ENCODE results near the gene FOSL1.
"Not testable (repeated sequence)": the region's sequence is repeated elsewhere in the genome, so short reads cannot be mapped to it uniquely, and the experiment has no call there.

Gene FOSL1

DNA sequence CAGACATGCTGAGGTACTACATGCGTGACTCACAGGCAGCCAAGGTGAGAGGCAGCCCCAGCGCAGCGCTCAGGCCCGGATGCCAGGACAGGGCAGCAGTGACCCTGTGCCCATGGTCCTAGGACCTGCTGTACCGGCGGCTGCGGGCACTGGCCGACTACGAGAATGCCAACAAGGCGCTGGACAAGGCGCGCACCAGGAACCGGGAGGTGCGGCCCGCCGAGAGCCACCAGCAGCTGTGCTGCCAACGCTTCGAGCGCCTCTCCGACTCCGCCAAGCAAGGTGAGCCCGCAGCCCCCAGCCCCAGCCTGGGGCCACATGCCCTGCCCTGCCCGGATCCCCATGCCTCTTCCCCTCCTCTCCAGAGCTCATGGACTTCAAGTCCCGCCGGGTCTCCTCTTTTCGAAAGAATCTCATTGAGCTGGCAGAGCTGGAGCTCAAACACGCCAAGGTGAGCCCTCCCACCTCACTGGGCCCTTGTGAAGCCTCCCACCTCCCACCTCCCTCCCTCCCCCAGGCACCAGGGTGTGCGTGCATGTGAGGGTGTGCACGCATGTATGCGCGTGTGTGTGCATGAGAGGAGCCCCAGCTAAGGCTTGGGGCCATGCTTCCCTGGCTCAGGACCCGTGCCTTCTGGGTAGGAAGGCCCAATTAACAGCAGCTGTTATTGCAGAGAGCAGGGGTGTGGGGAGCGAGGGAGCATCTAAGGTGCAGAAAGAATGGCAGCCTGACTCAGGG is 47.5 kb downstream of the FOSL1 start:
- DNase-seq (ENCODE audit: low read depth): no peak

DNA sequence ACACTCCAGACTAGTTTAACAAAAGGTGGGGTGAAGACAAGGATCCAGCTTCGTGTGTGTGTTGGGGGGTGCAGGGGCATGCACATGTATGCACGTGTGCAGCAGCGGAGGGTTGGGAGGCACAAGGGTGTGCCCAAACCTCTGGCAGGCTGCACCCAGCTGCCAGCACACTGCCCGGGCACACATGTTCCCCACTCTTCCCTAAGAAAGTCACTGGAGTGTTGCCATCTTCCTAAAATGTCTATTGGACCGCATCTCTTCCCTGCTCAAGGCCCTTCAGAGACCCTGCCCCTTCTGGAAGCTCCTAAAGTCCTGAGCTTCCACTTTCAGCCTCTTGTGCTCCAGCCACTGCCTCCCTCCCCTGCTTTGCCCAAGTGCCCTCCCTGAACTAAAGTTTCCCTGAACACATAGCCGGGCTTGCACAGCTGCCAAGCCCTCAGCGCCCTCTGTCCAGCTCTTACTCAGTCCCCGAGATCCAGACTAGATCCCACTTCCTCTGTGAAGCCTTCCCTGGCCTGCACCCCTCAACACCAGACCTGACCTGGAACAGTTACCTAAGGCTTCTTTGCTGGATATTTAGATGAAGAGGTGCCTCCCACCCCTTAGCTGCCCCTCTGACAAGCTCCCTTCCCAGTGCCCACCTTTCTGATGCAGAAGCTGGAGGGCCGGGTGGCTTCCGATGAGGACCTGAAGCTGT is 48.2 kb downstream of the FOSL1 start:
- no peak for DNase-seq (ENCODE audit: low read depth)

DNA sequence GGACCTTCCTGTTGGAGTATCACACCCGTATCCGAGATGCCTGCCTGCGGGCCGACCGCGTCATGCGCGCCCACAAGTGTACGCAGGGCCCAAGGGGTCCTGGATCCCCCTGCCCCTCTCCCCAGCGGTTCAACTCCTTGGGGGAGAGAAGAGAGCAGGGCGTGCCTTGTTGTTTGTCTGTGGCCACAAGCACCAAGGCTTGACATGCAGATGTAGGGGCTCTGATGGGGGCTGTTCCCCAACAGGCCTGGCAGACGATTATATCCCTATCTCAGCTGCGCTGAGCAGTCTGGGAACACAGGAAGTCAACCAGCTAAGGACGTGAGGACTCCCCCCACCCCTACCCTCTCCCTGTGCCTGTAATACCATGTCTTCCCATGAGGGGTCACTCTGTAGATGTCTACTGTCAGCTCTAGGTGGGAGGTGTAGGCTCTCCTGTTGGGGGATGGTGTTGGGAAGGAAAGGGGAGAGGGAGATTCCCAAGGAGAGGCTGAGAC is 49.1 kb downstream of the FOSL1 start:
- DNase-seq (ENCODE audit: low read depth): no peak

DNA sequence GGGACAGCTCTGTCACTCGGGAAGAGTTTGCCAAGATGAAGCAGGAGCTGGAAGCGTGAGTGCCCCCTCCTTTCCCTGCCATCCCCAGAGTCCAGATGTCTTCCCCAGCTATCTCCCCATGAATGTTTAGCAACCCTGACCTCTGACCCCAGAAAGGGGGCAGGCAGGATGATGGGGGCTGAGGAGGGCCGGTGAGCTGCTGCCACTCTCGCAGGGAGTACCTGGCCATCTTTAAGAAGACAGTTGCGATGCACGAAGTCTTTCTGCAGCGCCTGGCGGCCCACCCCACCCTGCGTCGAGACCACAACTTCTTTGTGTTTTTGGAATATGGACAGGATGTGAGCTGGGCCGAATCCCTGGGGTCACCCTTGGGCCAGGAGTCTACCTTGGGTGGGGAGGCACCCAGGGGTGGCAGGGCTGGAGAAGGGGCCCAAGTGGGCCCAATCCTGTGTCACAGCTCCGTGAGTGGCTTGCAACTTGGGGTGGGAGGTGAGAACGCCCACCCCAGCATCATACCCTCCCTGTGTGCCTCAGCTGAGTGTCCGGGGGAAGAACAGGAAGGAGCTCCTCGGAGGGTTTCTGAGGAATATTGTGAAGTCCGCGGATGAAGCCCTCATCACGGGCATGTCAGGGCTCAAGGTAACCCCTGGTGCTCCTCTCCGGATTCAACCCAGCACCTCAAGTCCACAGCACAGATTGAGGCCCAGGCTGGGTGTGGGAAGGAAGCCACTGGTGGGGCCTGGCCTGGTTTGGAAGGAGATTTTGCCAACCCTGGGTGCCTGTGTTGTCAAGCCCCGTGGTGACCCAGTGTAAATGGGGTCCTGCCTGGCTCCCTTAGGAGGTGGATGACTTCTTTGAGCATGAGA is 49.7 kb downstream of the FOSL1 start:
- no peak for DNase-seq (ENCODE audit: low read depth)

DNA sequence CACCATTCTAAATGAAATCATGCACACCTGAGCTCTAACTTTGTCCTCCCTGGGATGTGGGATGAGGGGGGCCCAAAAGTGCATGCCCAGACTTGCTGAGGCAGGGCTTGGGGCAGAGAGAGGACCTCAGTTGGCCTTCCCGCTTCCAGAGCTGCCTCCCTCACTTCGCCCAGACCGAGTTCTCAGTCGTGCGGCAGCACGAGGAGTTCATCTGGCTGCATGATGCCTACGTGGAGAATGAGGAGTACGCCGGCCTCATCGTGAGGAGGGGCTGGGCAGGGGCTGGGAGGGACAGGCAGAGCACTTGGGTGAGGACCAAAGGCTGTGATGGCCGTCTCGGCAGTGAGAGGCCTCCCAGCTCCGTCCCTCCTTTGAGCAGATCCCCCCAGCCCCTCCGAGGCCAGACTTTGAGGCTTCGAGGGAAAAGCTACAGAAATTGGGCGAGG is 50.4 kb downstream of the FOSL1 start:
- no peak for DNase-seq (ENCODE audit: low read depth)

DNA sequence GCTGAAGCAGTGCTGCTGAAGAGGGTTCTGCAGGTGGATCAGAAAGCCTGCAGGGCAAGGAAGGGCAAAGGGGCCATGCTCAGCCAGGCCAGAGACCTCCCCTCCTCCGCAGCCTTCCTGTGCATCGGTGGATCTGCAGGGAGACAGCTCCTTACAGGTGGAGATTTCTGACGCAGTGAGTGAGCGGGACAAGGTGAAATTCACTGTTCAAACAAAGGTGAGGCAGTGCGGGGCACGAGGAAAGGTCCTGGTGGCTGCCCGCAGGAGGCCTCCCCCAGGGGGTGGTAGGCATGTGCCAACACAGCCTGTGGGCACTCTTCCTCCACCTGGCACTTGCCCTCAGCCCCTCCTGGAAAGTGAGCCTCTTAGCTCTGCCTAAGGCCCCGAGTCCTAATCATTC is 50.8 kb downstream of the FOSL1 start:
- DNase-seq (ENCODE audit: low read depth): no peak

DNA sequence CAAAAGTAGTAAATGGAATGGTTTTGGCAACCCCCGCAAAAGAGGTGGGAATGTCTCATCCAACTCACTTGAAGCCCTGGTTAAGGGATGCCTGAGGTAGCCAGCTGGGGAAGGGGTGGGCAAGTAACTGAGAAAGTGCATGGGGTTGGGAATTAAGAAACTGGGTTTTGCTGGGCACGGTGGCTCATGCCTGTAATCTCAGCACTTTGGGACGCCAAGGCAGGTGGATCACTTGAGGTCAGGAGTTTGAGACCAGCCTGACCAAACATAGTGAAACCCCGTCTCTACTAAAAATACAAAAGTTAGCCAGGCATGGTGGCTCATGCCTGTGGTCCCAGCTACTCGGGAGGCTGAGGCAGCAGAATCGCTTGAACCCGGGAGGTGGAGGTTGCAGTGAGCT is 51.5 kb downstream of the FOSL1 start:
- DNase-seq (ENCODE audit: low read depth): not testable (repeated sequence)

DNA sequence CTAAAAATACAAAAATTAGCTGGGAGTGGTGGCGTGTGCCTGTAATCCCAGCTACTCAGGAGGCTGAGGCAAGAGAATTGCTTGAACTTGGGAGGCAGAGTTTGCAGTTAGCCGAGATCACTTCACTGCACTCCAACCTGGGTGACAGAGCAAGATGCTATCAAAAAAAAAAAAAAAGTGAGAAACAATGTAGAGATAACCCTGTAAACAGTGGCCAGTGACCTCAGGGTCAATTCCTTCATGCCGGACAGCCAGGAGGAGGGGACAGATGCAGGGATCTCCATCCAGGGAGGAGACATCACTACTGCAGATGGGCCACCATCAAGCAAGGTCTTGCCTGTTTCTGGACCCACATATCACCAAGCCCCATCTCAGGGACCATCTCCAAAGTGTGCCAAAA is 52.4 kb downstream of the FOSL1 start:
- DNase-seq (ENCODE audit: low read depth): no peak

DNA sequence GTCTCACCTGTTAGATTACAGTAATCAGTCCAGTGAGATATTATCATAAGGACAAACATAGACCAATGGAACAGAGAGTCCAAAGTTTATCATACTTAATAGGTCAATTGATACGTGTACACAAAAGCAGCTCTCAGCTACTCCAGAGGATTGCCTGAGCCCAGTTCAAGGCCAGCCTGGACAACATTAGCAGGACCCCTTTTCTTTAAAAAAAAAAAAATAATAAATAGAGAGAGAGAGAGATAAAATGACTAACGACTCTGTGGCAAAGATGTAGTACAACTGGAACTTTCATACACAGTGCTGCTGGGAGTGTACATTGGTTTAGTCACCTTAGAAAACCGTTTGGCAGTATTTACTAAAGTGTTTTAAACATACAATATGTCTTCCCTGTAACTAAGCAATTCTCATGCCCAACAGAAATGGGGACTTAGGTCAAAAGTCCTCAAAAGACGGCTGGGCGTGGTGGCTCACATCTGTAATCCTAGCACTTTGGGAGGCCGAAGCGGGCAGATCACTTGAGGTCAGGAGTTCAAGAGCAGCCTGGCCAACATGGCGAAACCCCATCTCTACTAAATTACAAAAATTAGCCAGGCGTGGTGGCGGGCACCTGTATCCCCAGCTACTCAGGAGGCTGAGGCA is 55.8 kb downstream of the FOSL1 start:
- DNase-seq (ENCODE audit: low read depth): no peak

DNA sequence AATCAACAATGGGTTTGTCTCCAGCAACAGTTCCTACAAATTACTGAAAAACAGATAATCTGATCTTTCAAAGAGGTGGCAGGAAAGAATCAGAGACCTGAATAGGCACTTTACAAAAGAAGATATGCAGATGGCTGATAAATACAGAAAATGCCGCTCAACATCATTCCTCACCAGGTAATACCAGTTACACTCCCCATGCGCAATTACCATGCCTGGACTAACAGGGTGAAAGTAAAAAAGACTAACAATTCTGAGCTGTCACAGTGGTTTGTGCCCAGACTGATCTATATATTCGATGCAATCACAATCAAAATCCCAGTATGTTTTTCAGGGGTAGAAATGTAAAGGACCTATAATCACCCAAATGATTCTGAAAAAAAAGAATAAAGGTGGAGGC is 56.4 kb downstream of the FOSL1 start:
- DNase-seq (ENCODE audit: low read depth): no peak

DNA sequence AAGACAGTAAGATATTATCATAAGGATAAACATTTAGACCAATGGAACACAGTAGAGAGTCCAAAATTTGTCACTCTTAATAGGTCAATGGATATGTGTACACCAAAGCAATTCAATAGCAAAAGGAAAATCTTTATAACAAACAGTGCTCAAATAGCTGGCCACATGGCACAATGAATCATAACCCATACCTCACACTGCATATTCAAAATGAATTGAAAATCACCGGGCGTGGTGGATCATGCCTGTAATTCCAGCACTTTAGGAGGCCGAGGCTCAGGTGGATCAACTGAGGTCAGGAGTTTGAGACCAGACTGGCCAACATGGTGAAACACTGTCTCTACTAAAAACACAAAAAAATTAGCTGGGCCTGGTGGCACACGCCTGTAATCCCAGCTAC is 58.0 kb downstream of the FOSL1 start:
- no peak for DNase-seq (ENCODE audit: low read depth)
